ENCODE measurements around the gene MRNIP.

The MRNIP gene

DNA sequence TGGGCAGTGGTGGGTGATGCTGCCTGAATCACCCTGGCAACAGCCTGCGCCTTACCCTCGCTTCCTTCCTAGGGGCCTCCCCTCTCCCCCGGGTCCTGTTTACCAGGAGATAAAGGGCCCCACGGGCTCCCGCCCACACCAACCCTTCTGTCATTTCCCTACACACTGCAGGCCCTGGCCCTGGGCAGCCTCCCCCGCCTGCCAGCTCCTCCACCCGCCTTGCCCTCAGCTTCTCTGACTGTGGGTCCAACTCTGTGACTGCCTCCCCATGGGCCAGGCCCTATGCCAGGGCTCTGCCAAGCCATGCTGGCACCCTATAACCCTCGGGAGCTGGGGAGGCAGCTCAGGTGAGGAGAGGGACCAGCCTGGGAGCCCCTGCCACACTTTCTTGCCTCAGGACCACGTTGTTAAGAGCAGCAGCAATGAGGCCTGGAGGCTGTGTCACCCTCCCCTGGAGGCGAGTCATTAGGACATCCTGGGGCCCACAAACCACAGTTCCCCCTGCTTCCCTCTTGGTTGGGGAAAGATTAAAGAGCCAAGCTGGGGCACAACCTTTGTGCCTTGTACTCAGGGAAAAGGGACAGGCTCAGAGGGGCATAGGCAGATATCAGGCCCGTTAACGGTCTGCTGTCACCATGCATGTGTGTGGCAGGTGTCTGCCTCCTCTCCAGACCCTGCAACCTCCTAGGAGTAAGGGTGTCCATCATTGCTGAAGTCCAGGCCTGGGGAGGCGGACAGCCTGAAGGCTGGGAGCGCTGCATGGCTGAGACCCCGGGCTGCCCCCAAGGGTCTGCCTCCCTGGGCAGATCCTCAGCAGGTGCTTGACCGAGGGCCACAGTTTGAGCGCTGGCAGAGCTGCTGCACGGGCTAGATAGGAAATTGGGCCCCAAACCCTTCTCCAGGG lies 54.7 kb downstream of the MRNIP start:
- no peak for DNase-seq (ENCODE audit: low spot score)

GRCh38 chr5:179802950-179803562 lies 55.6 kb downstream of the MRNIP start:
- DNase-seq (ENCODE audit: low spot score): no peak

- DNase-seq (ENCODE audit: low spot score): no peak
Observed at GRCh38 chr5:179802207-179802883, 56.3 kb downstream of the MRNIP start.

- peak; percentile 86 for DNase-seq (ENCODE audit: low spot score)
Observed at GRCh38 chr5:179801304-179802206, 57.1 kb downstream of the MRNIP start.

GRCh38 chr5:179800696-179801201 lies 57.9 kb downstream of the MRNIP start:
- no peak for DNase-seq (ENCODE audit: low spot score)

DNA sequence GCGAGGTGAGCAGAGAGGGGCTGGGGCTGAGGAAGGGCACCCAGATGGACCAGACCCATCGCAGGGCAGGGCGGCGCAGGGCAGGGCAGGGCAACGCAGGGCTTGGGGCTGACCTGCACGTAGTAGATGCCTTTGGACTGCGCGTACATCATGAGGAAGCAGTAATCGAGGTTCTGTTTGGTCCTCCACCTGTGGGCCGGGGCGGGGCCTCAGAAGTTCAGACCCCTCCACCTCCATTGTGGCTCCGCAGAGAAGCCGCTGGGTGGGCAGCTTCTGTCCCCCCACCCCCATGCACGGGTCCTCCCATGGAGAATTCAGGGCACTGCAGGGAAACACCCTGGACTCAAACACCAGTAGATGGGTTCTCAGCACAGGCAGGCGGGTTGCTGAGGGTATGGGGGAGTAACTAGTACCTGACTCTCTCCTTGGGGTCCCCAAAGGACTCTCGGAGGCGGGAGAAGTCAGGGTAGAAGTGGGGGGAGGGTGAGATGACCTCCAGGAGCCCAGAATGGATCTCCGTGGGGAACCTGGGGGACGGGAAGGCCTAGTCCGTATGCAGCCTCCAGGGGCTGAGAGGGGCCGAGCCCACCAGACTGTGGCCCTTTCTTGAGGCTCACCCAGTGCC lies 58.4 kb downstream of the MRNIP start:
- no peak for DNase-seq (ENCODE audit: low spot score)

- DNase-seq (ENCODE audit: low spot score): no peak
Observed at GRCh38 chr5:179799644-179799973, 59.0 kb downstream of the MRNIP start.

- DNase-seq (ENCODE audit: low spot score): no peak
Observed at GRCh38 chr5:179798771-179799643, 59.6 kb downstream of the MRNIP start.

DNA sequence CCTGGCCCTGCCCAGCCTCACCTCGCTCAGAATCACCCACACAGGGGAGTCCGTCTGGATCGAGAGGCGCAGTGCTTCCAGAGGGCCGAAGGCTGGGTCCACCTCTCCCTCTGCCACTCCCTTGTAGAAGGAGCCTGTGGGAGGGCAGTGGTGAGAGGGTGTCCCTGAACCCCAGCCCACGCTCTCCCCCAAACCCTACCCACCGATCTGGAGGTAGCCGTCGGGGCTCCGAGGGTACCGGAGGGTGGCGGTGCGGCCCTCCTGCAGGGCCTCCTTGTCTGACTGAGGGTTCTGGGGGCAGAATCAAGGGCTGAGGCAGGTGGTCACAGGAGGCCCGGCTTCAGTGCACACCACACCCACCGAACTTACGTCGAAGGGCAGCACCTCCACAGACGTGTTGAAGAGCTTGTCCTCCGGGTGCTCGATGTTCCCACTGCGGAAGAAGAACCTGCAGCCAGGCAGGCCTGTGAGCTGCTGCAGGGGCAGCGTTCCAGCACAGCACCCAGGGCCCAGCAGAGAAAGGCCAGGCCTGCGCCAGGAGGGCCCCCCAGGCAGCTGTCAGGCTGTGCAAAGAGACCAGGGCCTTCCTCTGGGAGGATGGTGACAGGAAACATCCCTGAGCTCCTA lies 60.4 kb downstream of the MRNIP start:
- DNase-seq (ENCODE audit: low spot score): no peak

DNA sequence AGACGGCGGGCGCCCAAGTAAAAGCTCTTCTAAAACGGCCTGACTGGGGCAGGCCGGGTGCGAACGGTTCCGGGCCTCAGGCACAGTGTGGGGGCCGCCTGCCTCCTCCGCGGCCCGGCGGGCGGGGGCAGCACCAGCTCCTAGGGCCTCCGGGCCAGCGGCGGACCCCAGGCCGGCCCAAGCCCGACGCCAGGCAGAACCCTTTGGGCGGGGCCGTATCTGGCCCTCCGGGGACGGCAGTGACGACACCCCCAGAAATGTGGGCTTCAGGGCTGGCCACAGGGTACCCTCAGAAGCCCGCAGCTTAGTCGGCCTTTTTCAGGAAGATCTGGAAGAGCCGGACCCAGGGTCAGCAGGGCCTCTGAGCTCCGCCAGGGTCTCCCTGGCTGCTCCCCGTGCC lies 60.9 kb downstream of the MRNIP start:
- no peak for DNase-seq (ENCODE audit: low spot score)

- DNase-seq (ENCODE audit: low spot score): no peak
Observed at GRCh38 chr5:179796877-179797608, 61.6 kb downstream of the MRNIP start.

GRCh38 chr5:179795863-179796833 lies 62.5 kb downstream of the MRNIP start:
- peak; percentile 67 for DNase-seq (ENCODE audit: low spot score)

- no peak for DNase-seq (ENCODE audit: low spot score)
Observed at GRCh38 chr5:179795049-179795862, 63.4 kb downstream of the MRNIP start.

DNA sequence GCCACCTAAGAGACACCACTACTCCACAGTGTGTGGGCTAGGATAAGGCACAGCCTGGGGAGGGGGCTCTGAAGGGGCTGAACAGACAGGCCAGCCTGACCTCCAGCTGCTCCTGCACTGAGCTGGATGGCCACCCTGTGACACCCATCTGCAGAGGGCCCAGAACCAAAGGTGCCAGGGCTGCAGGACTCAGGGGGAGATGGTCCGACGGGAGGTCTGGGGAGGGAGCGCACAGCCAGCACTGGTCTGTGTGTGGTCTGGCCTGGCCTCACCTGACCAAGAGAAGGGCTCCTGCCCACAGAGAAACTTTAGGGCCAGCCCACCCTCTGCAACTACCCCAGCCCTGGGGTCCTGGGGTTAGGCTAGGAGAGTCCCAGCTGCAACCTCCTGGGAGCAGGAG lies 64.0 kb downstream of the MRNIP start:
- DNase-seq (ENCODE audit: low spot score): no peak

DNA sequence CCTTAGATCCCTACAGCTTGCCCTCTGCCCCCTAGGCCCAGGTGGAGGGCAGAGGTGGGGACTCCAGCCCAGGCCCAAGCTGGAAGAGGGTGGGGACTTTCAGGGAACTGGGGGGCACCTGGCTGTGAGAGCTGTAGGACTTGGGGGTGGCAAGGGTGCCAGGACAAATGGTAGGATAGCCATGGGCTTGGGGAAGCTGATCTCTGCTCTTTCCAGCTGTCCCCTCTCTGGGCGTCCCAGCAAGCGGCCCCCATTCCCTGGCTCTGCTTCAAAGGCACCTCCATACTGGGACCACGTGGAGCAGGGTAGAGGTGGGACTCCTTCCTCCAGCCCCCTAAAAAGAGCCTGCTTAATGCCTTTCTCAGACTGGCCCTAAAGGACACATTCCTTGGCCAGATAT lies 64.4 kb downstream of the MRNIP start:
- no peak for DNase-seq (ENCODE audit: low spot score)

DNA sequence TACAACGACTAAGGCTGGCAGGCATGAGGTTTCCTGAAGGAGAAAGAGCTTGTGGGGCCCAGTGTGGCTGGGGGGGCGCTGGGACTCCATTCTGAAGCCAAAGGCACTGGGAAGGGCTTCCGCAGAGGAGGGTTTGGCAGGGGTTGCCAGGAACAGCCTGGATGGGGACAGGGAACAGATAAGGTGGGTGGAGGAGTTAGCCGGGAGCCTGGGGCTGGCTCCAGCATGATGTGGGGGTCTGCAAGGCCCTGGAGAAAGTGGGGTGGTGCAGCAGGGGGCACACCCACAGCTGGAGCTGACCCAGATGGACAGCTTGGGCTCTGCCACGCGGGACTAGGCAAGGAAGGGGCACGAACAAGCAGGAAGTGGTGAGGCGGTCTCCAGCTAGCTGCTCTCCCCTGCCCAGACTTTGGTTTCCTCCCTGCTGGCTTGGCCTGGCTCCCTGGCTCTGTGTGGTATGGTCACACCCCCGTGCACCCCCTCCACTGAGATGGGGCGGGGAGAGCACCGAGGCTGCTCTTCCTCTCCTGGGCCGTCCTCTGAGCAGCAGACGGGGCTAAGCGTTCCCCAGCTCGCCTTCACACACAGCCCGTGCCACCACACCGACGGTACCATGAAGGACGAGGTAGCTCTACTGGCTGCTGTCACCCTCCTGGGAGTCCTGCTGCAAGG lies 65.0 kb downstream of the MRNIP start, which contains the start of gene LTC4S:
TSS of gene LTC4S (plus strand) at position 519 of the 672 bp plus-strand sequence. CDS start at position 614, 95 bp downstream.
- peak; percentile 59 for DNase-seq (ENCODE audit: low spot score)

Measured in CD4-positive, alpha-beta T cell treated with Interleukin-2 at 100 ng/mL for 4 hours (primary cell).